Right hindlimb (tissue), 1 donor: ENCODE results near the gene ERLEC1.
"Not testable (repeated sequence)": the region's sequence is repeated elsewhere in the genome, so short reads cannot be mapped to it uniquely, and the experiment has no call there.

Experiments used
- DNase-seq: peaks from one replicate; pipeline ENCODE4 v3.0.0-alpha.2; 2018

The ERLEC1 gene

GRCh38 chr2:53784436-53784835 is 2.4 kb upstream of the ERLEC1 start:
- DNase-seq: no peak

GRCh38 chr2:53785366-53785765 is 1.5 kb upstream of the ERLEC1 start:
- no peak for DNase-seq

DNA sequence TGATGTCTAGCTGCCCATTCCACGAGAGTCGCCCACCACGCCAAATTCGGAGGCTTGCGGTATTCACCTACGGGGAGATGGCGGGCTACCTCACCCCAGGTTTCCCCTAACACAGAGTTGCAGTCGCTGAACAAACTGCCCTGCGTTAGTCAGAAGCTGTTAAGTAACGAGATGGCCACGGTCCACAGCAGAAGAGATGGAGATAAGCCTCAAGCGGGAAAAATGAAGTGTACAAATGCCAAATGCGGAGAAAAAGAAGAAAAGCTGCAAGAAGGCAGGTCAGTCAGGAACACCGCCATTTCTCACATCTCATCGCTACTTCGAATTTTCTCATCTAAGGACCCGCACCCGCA is 516 bp upstream of the ERLEC1 start:
- DNase-seq: no peak

GRCh38 chr2:53787614-53788289 is 908 bp downstream of the ERLEC1 start:
- DNase-seq: no peak

DNA sequence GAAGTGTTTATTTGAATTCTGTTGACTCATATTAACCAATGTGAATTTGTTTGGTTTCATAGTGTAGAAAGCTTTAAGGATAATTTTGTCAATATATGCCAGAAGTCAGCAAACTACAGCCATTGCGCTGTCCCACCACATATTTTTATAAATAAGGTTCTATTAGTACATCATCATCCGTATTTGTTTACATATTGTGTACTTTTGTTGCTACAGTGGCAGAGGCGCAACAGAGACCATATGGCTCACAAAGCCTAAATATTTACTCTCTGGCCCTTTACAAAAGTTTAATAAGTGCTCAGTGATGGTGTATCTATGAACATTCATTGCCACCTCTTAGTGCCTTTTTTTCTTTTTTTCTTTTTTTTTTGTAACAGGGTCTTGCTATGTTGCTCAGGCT is 6.4 kb downstream of the ERLEC1 start:
- no peak for DNase-seq

DNA sequence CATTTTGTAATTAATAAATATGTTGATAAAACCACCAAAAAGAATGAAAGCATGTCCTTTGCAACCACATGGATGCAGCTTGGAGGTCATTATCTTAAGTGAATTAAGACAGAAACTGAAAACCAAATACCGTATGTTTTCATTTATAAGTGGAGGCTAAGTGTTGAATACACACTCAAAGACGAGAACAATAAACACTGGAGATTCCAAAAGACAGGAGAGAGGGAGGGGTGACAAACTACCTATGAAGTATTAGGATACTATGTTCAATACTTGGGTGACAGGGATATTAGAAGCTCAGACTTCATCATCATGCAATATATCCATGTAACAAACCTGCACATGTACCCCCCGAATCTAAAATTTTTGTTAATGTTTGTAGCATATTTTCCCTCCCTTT is 7.0 kb downstream of the ERLEC1 start:
- DNase-seq: no peak

GRCh38 chr2:53801547-53801946 is 14.7 kb downstream of the ERLEC1 start:
- no peak for DNase-seq

DNA sequence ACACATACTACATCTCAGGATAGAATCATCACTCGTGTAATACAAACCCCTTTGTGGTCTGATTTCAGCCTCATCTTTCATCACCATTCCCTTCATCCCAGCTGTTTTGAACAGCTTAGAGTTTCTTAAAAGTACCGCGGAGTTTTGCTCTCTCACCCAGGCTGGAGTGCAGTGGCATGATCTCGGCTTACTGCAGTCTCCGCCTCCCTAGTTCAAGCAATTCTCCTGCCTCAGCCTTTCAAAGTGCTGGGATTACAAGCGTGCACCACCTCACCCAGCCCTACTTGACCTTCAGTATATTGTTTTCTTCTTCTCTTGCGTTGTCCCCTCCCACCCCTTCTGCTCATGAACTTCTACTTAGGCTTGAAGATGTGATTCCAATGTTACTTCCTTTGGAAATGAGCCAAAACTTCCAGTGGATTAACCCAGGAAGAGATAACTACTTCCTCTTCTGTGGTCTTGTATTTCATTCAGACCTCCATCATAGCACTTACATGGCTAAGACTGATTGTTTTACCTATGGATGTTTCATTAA is 15.8 kb downstream of the ERLEC1 start:
- DNase-seq: no peak

DNA sequence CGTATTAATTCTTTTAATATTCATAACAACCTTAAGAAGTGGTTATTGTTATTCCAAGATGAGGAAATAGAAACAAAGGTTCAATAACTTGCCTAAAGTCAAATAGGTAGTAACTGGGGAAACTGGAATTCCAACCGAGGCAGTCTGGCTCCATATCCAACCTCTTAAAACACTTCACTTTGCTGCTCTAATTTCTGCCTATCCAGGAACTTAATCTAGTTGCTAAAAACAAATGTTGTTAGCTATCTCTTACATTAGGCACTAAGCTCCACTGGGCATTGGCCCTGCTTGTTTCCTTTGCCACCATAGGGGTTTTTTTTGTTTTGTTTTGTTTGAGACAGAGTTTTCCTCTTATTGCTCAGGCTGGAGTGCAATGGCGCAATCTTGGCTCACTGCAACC is 24.8 kb downstream of the ERLEC1 start:
- DNase-seq: no peak

DNA sequence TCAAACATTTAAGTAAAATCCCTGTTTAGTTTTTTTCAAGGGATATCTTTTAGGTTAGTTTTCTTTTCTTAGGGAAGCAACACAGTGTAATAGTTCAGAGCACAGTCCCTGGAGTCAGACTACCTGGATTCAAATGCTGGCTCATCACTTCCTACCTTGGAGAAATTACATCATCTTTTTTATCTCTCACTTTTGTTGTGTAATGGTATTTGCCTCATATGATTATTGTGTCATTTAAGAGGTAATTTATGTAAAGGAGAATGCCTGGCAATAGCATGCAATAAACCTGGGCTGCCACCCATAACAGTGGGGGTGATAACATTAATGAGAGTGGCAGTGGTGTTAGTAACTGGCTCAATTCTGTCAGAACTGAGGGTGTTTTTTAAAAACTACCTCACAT is 26.3 kb downstream of the ERLEC1 start:
- no peak for DNase-seq

DNA sequence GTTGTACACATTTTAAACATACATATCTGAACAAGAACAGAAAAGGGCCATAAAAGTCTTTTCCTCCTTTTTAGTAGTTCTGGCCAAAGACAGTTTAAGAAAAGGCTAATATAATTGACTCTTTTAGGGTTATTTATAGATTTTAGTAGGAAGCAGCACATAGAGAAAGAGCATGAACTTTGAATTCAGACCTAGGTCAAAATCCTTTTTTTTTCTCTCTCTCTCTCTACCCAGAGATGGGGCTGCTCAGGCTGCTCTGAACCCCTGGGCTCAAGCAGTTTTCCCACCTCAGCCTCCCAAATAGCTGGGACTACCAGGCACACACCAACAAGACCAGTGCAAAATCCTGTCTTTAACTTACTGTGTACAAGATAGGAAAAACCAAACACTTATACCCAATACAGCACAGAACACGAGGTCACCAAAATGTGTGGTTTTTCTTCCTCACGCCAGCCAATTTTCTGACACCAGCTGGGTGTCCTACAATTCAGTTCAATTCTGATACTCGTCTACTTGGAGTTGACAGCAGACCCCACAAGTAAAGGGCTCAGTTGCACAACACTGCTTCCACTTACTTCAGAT is 32.1 kb downstream of the ERLEC1 start:
- no peak for DNase-seq

- DNase-seq: no peak
Observed at GRCh38 chr2:53819634-53820033, 32.8 kb downstream of the ERLEC1 start.

- DNase-seq: no peak
Observed at GRCh38 chr2:53820048-53820447, 33.2 kb downstream of the ERLEC1 start.

DNA sequence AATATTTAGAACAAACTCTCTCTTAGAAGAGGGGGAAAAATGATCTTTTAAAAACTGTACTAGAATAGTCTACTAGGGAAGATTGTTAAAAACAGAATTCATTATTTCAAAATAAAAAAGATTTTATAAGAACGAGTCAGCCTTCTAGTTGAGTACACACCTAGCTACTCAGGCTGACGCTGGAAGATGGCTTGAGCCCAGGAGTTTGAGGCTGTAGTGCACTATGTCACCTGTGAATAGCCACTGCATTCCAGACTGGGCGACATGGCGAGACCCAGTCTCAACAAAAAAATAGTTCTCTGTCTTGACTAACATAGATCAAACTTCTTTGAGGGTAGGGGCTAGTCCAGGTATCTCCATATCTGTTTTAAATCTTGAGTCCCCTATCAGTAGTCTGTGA is 33.9 kb downstream of the ERLEC1 start:
- no peak for DNase-seq

DNA sequence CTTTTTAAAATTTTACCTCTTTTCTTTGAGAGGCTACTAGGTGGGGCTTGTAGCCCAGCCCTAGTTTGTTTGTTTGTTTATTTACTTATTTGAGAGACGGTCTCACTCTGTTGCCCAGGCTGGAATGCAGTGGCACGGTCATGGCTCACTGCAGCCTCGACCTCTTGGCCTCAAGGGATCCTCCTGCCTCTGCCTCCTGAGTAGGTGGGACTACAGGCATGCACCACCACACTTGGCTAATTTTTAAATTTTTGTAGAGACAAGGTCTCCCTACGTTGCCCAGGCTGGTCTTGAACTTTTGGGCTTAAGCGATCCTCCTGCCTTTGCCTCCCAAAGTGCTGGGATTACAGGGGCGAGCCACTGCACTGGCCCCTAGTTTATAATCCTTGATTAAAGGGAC is 35.0 kb downstream of the ERLEC1 start:
- DNase-seq: no peak

- not testable (repeated sequence) for DNase-seq
Observed at GRCh38 chr2:53823639-53824038, 36.8 kb downstream of the ERLEC1 start.

GRCh38 chr2:53826030-53826410 is 39.2 kb downstream of the ERLEC1 start:
- no peak for DNase-seq

DNA sequence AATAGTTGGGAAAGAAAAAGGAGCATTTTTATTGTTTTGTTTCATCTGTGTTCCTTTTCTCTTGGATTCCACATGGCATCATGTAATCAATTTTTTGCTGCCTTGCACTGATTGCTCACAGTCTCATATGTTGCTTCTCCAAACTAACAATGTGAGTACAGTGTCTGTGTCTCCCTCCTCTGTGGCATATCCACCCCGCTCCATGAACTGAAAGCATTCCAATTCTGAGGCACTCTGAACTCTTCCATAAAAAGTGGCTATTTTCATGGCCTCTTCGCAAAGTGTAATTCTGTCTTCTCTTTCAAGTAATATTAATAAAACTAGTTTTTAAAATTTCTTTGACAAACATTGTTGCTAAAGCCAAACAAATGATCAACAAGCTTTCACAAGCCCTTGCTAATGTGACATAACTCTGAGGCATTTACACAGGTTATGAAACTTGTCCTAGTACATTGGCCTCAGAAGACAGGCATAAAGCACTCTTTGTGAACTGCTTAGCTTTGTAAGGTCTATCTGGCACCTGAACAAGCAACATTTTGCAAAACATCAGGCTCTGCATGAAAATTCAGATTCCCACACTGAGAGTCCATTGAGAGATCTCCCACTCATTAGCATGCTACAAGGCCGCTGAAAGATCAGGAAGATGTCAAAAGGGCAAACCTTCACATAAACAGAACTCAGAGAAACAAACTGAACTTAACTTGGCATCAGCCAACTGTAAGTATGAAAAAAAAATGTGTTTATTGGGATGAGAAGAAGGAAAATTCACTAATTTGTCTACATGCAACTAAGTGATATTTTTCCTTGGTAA is 39.9 kb downstream of the ERLEC1 start:
- no peak for DNase-seq

DNA sequence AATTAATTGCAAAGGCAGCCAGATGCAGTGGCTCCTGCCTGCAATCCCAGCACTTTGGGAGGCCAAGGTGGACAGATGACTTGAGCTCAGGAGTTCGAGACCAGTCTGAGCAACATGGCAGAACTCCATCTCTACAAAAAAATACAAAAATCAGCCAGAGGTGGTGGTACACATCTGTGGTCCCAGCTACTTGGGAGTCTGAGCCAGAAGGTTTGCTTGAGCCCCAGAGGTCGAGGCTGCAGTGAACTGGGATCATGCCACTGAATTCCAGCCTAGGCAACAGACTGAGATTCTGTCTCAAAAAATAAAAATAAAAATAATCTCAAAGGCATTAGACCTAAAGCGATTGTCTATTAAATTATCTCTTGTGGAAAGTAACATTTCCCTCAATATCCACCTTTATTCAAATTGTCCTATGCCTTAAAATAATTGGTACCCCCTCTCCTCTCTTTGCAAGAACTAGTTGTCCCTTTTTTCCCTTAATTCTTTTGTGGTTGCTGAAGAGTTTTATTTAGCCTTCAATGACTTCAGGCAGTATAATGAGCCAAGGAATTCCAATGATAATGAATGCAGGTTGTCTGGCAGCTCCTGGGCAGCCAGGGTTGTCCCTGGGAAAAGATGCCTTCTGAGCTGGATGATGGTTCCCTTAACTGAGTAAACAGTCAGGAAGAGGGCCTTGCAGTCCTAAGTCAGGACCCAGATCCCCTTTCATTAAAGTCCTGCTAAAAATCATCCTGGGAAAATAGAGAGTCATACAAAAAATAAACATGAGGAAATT is 40.7 kb downstream of the ERLEC1 start:
- DNase-seq: no peak

DNA sequence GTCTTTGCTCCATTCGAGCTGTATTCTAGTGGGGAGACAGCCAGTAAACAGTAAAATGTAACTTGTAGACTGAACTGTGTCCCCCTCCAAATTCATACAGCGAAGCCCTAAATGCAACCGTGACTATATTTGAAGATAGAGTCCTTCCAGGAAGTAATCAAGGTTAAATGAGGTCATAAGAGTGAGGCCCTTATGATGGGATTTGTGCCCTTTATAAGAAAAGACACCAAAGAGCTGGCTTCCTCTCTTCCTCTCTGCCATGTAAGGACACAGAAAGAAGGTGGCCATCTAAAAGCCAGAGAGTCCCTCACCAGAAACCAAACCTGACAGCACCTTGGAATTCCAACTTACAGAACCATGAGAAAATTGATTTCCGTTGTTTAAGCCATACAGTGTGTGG is 41.5 kb downstream of the ERLEC1 start:
- DNase-seq: no peak

DNA sequence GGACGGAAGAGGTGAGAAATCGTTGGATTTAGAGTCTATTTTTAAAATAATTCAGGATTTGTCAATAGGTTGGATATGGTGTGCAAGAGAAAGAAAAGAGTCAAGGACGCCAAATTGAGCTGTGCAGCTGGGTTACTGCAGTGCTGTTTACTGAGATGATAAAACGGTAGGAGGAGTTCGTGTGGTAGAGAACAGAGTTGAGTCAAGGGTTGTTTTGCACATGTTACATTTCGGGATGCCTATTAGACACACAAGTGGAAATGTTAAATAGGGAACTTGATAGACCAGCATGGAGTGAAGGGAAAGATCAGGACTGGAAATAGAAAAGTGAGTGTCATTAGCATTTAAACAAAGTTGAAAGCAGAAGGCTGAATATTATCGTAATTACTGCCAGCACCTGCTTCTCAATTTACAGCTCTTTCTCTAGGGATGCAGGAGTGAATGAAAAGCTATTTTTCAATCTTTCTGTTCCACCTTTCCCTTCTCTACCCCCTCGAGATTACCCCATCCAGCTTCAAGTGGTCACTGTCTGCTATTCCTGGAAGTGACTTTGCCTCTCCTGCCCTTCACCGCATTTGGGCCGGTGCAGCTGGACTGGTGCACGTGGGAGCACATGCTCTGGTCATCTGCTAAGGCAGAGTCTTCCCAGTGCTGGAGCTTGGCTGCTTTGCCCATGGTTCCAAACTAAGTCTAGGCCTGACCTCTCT is 42.6 kb downstream of the ERLEC1 start:
- DNase-seq: no peak

GRCh38 chr2:53829980-53830290 is 43.1 kb downstream of the ERLEC1 start:
- not testable (repeated sequence) for DNase-seq

GRCh38 chr2:53840580-53840979 is 53.7 kb downstream of the ERLEC1 start:
- DNase-seq: no peak
